Measurements from ENCODE around the gene PLA2G10. TPM values are rescaled to one million over a fixed set of nuclear protein-coding genes. Genes with fewer than 3 reads are reported as not detected.
"Not testable (repeated sequence)": the region's sequence is repeated elsewhere in the genome, so short reads cannot be mapped to it uniquely, and the experiment has no call there.

PLA2G10 gene
- not detected for total RNA-seq

GRCh38 chr16:14694129-14694528, at the start of gene PLA2G10:
TSS of gene PLA2G10 (minus strand) at chr16:14694308. CDS start at chr16:14694229, 79 bp downstream.
- CTCF ChIA-PET, POLR2A ChIA-PET: not testable (repeated sequence)

- CTCF ChIA-PET, POLR2A ChIA-PET: not testable (repeated sequence)
These were observed 48.4 kb upstream of the PLA2G10 start, which contains the start of gene NPIPA2 for GRCh38 chr16:14742273-14743128. TSS of gene NPIPA2 (plus strand) at chr16:14742533. CDS start at chr16:14748066, 5,533 bp downstream.

- CTCF ChIA-PET, POLR2A ChIA-PET: not testable (repeated sequence)
These were observed 47.7 kb upstream of the PLA2G10 start for GRCh38 chr16:14741794-14742193.

GRCh38 chr16:14740832-14741385, 46.8 kb upstream of the PLA2G10 start:
- CTCF ChIA-PET, POLR2A ChIA-PET: not testable (repeated sequence)

- CTCF ChIA-PET, result not testable (repeated sequence)
These were observed 39.1 kb upstream of the PLA2G10 start for GRCh38 chr16:14733233-14733632.

GRCh38 chr16:14703156-14704011, 9.3 kb upstream of the PLA2G10 start, which contains the start of gene NPIPA3:
TSS of gene NPIPA3 (plus strand) at chr16:14703411. CDS start at chr16:14708944, 5,533 bp downstream.
- CTCF ChIA-PET, POLR2A ChIA-PET: not testable (repeated sequence)

More at GRCh38 chr16:14733233-14733632, 39.1 kb upstream of the PLA2G10 start:
- POLR2A ChIA-PET, result not testable (repeated sequence)

- CTCF ChIA-PET, POLR2A ChIA-PET: not testable (repeated sequence)
These were observed 8.6 kb upstream of the PLA2G10 start for GRCh38 chr16:14702672-14703071.

- POLR2A ChIA-PET, result not testable (repeated sequence)
These were observed 7.8 kb upstream of the PLA2G10 start for GRCh38 chr16:14701859-14702258.

GRCh38 chr16:14685870-14686793, 8.0 kb downstream of the PLA2G10 start:
- POLR2A ChIA-PET, CTCF ChIA-PET: not testable (repeated sequence)

More at GRCh38 chr16:14701859-14702258, 7.8 kb upstream of the PLA2G10 start:
- CTCF ChIA-PET, result not testable (repeated sequence)

- CTCF ChIA-PET, result no interaction called here
- POLR2A ChIA-PET, result no interaction called here
These were observed 12.0 kb downstream of the PLA2G10 start for GRCh38 chr16:14682121-14682520.

GRCh38 chr16:14681115-14681514, 13.0 kb downstream of the PLA2G10 start:
- ChIA-PET POLR2A (no interaction called here), CTCF (no interaction called here)

GRCh38 chr16:14680396-14680795, 13.7 kb downstream of the PLA2G10 start:
- POLR2A ChIA-PET, CTCF ChIA-PET: not testable (repeated sequence)

- ChIA-PET CTCF (no interaction called here), POLR2A (no interaction called here)
These were observed 15.2 kb downstream of the PLA2G10 start for GRCh38 chr16:14678748-14679497.

- ChIA-PET POLR2A (no interaction called here), CTCF (no interaction called here)
These were observed 16.5 kb downstream of the PLA2G10 start for GRCh38 chr16:14677627-14678026.

GRCh38 chr16:14676633-14677032, 17.5 kb downstream of the PLA2G10 start:
- ChIA-PET POLR2A (no interaction called here), CTCF (no interaction called here)

- POLR2A ChIA-PET, result no interaction called here
- CTCF ChIA-PET, result no interaction called here
These were observed 21.6 kb downstream of the PLA2G10 start for GRCh38 chr16:14672403-14672971.

- POLR2A ChIA-PET, result no interaction called here
These were observed 24.3 kb downstream of the PLA2G10 start for GRCh38 chr16:14669776-14670175.

GRCh38 chr16:14668556-14669223, 25.4 kb downstream of the PLA2G10 start:
- ChIA-PET CTCF (no interaction called here), POLR2A (no interaction called here)

More at GRCh38 chr16:14669776-14670175, 24.3 kb downstream of the PLA2G10 start:
- CTCF ChIA-PET, result no interaction called here
